GM18511 (cell line): ENCODE results near the gene DNAJC13.
"Not testable (repeated sequence)": the region's sequence is repeated elsewhere in the genome, so short reads cannot be mapped to it uniquely, and the experiment has no call there.

Experiments
- ATAC-seq: cut with Tn5 transposase; IDR thresholded peaks from one replicate; pipeline ENCODE4 v1.9.1; 2021; ENCODE audit warnings: mild to moderate bottlenecking, moderate library complexity; ENCODE audit not compliant: unreplicated experiment

DNAJC13 gene

GRCh38 chr3:132542577-132542976 is 125.3 kb downstream of the DNAJC13 start:
- no peak for ATAC-seq

GRCh38 chr3:132543011-132543739 is 125.9 kb downstream of the DNAJC13 start:
- no peak for ATAC-seq

DNA sequence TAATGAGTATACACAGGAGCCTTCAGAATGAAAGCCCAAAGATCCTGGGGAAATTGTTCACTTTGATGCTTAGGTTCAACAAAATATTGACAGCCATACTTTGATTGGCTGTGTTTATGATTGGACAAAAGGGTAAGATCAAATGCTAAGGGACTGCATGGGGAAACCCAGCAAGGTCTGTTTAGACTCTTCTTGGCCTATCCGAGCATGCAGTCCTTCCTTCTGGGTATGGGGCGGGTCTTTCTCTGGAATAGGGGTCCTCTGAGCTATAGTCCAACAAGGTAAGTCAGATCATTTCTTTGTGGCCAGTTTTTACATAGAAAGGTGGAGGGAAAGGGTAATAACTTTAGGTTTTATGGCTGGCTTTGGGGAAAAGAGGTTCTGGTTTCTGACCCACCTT is 126.8 kb downstream of the DNAJC13 start:
- ATAC-seq = no peak

DNA sequence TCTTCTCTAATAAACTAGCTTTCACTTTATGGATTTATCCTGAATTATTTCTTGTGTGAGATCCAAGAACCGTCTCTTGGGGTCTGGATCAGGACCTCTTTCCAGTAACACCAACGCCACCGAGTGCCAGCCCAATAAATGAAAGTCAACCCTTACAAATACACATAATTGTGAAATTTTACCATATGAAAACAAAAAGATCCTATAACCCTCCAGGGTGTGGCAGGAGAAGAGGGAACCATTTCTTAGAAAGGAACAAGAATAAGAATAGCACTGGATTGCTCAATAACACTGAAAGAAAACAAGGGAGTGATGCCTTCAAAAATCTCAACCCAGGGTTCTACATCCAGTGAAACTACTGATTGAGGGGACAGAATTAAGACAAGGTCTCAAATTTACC is 128.2 kb downstream of the DNAJC13 start:
- no peak for ATAC-seq

DNA sequence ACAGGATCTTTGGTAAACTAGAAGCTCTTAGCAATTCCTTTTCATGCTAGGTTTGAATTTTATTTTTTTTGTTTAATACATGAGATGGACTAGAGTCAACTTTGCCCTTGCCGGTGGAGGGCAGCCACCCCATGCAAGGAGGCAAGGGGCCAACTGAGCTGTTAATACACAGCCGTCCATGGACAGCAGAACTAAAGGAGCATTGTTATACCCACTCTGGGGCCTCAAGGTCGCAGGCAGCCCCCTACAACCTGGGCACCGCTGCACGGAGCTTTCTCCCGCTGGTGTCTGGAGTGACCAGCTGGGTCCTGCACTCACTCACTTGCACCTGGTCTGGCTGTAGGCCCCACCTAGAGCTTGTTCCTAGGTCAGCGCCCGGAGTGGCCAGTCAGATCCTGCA is 131.9 kb downstream of the DNAJC13 start:
- ATAC-seq = no peak

DNA sequence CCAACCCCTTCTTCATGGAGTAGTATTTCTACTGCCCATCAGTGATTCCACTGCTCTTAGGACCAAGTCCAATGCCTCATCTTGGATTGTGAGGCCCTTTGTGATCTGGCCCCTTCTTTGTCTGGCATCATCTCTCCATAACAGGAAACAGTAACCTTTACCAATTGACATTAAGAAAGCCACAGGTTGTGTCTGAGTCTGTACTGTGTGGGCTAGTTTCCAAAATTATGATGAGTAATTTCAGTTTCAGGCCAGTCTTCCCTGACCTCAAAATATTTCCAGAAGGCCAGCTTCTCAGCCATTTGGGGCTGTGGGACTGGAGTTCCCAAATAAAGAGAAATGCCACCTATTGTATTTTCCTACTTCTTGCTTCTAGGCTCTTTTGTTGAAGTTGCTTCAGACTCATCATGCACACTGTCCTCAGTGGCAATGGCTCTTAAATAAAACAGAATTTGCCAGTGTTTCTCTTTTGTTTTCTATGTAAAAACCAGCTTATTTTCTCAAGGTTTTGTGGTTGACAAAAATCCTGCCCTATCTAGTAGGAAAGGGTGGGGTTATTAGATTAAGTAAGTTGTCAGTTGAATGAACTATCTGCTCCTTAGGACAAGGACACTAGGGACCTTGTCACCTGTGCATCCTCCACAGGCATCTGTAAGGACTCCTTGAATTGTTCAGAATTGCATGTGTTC is 132.7 kb downstream of the DNAJC13 start:
- peak; percentile 87 for ATAC-seq

GRCh38 chr3:132550579-132551305 is 133.4 kb downstream of the DNAJC13 start:
- peak; percentile 4 for ATAC-seq

DNA sequence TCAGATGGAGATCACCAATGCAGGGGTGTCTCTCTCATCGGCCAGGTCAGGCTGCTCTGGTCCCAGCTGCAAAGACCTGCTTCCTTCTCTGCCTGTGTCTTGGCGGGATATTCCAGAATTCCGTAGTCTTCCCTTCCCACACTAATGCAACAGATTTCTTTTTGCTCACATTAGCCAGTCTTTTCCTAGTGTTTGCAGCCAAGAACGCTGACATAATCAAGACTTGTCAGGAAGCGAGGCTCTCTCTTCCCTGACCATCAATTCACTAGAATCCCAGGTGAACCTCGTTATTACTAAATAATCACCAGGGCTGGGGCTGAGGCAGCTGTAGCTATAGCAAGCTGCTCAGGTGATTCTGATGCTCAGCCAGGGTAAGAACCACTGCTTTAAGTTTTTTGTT is 136.5 kb downstream of the DNAJC13 start:
- no peak for ATAC-seq

- ATAC-seq = no peak
Observed at GRCh38 chr3:132554437-132554836, 137.1 kb downstream of the DNAJC13 start.

- ATAC-seq = no peak
Observed at GRCh38 chr3:132555306-132556035, 138.2 kb downstream of the DNAJC13 start.

DNA sequence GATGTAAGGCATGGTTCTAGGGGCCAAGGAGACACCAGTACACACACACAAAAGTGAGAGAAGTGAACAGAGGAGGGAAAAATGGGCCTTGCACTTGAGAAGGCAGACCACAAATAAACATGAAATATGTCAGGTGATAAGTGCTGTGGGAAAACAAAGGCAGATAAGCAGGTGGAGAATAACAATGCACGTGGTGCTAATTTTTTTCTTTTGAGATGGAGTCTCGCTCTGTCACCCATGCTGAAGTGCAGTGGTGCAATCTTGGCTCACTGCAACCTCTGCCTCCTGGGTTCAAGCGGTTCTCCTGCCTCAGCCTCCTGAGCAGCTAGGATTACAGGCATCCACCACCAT is 138.7 kb downstream of the DNAJC13 start:
- ATAC-seq = not testable (repeated sequence)

DNA sequence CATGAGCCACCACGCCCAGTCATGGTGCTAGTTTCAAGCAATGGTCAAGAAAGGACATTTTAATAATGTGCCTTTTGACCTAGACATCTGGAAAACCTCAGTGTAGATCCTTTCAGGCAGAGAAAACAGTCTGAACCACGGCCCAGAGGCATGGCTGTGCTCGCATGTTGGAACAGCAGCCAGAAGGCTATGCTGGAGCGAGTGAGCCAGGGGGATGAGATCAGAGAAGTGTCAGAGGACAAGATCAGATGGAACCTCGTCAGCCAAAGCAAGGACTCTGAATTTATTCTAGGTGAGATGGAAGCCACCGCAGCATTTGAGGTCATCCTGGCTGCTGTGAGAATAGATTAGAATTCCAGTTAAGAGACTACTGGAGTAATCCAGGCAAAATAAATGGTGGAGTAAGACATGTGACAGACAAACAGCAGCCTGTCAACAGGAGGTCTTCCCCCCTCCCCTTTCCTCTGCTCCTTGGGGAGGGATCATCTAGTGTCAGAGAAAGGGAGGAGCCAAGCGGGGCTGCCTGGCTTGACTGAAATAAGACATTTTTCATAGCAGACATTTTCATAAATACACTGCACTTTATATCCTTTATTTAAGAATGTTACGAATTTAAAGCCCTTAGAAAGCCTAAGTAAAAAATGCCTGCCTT is 139.3 kb downstream of the DNAJC13 start:
- no peak for ATAC-seq

DNA sequence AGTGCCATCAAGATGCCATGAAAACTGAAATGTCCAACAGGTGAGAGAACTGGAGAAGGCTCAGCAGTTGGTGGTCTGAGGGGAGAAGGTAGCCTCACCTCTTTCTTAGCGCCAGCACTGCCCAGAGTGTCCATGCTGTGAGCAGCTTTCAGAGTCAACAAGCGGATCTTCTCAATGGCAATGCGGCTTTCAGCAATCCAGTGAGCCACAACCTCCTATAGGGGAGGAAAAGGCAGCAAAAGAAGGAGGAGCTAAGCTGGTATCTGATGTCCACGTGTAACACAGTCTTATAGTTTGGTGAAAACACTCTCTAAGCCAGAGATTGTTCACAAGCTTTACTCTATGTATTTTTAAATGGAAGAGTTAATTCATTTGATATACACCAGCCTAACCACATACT is 143.7 kb downstream of the DNAJC13 start:
- no peak for ATAC-seq

GRCh38 chr3:132563420-132564069 is 146.2 kb downstream of the DNAJC13 start:
- ATAC-seq = no peak

GRCh38 chr3:132564070-132564465 is 146.8 kb downstream of the DNAJC13 start:
- no peak for ATAC-seq

DNA sequence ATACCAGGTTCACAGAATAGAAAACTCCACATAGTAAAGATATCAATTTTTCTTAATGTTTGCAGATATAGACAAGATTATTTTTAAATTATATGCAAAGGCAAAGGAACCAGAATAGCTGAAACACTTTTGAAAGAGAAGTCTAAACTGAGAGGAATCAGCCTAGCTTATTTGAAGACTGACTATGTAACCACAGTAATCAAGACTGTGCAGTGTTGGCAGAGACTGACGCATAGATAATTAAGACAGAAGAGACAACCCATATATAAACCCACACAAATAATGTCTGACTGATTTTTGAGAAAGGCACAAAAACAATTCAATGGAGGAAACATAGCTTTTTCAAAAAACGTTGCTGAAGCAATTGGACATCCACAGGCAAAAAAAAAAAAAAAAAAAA is 151.1 kb downstream of the DNAJC13 start:
- no peak for ATAC-seq

GRCh38 chr3:132569153-132569552 is 151.9 kb downstream of the DNAJC13 start:
- no peak for ATAC-seq

- ATAC-seq = no peak
Observed at GRCh38 chr3:132569580-132569979, 152.3 kb downstream of the DNAJC13 start.

GRCh38 chr3:132570016-132570415 is 152.7 kb downstream of the DNAJC13 start:
- no peak for ATAC-seq

DNA sequence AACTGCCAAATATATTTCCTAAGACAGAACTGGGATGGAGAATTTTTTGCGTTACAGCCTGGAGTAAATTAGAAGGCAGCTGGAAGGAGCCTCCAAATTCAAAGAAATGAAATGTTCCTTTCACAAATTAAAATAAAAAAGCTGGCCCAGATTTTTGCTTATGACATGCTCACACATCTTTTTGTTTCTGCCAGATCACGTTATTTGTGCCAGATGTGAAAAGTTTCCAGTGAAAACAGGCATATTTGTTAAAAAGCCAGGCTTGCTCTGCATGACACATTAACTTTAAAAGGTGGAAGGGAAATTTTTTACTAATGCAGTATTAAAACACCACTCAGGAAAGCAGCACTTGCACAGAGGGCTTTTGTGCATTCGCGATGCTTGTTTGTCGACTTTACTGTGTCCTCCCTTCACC is 156.5 kb downstream of the DNAJC13 start:
- no peak for ATAC-seq
